NCI-H1436 treated with DMSO at 0.1 percent for 48 hours (cell line): Measurements from ENCODE around the gene SLC12A2.

ENCODE experiments used
- DNase-seq: peaks from one replicate; lab custom pipeline; 2025; lab: John Stamatoyannopoulos, UW

The SLC12A2 gene

DNA sequence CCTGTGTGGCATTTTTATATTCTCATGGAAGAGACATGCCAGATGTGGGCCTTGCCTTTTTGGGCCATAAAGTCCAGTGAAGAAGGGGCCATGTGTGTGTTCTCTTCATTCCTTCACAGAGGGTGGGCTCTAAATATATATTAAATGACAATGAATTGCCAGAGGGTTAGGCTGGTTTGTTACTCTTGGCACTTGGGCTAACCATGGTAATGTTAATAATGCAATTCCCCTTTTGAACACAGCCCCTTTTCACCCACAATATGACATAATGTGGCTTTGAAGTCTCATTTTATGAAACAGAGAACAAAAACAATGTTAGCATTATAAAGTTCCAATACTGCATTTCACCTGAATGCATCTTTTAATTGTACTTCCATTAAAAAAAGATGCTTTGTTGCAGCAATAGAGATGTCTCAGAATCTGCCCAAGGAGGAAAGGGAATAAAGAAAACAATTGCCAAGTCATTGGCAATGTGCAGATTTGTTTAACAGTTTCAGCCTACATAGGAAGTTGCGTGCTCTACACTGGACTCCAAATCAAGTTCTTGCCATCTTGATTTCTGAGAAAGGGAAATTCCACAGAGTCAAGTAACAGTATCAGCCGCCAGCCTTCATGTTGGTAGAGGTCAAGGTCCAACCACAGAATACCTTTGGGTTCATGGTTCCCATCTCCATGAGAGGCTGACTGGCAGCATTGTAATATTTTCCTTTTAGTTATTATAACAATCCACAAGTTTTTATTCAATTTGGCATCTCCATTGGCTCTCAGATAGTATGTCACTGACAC, 141.9 kb downstream of the SLC12A2 start:
- no peak for DNase-seq

DNA sequence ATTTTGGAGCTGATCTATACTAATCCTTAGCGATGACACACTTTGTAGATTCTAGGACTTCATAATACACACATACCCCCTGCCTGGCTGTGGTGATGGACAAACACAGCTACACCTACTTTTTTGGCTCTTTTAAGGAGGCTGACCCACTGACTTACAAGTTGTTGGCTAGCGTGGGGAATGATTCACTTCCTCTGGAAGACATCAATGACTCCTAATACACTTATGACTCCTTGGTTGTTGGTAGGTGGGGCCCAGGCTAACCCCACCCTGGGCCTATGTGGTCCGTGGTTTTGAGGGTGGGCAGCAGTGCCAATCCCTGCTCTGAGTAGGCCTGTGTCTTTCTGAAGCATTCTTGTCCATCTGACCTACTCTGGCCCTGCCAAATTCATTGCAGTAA, 144.4 kb downstream of the SLC12A2 start:
- no peak for DNase-seq

DNA sequence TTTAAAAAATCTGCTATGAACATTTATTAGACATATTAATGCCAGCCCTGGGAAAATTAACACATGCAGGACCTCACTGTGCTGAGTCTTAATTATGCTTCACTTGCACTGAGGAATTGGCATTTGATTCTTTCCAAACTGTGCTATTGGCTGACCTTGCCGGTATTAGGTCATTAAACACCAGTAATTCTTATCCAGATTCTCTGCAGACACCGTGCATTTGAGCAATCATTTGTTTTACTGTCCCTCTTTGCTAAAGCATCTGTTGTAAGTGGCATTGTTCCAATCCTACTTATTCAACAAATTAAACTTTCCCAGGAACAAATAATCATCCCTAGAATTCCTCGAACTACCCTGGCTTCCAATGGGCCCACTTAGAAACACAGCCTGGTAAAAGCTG, 145.0 kb downstream of the SLC12A2 start:
- no peak for DNase-seq

DNA sequence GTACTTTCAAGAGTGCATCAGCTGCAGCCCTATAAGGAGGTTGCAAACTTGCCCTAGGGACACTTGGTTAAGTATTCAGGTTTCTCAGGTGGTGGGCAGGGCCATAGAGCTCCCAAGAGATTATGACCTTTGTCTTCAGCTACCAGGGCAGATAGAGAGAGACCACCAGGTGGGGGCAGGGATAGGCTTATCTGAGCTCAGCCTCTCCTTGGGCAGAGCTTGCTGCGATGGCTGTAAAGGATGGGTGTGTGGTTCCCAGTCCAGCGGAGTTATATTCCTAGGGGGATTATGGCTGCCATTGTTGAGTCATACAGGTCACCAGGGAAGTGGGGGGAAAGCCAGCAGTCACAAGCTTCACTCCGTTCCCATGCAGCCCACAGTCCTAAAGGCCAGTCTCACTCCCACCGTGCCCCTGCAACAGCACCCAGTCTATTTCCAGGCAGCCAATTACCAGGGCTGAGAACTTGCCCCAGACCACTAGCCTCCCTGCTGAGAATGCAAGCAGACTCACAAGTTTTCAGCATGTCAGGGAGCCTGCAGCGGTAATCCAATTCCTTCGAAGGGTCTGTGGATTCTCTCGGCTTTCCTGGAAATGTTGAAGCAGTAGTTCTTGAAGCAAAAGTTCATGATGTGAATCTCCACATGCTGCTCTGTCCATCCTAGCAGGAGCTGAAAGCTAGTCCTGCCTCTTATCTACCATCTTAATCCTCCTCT, 151.5 kb downstream of the SLC12A2 start:
- DNase-seq = no peak

- DNase-seq = no peak
Measured at GRCh38 chr5:128236334-128236733, 152.8 kb downstream of the SLC12A2 start.

DNA sequence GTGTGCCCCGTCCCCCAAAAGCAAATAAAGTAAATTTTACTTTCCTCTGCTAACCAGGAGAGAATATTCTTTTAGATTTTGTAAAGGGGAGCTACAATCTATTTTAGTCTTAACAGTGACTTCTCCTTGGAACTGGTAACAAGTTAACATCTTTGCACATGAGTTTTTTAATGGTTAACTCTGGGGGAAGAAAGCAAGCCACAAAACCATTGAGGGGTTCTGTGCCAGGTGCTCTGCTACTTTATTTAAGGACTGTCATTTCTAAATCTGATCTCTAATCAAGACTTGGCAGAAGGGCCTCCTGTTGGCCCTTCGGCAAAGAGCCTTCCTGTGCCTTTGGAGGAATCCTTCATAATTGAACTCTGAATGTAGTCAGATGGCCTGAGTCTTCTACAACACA, 153.4 kb downstream of the SLC12A2 start:
- no peak for DNase-seq

DNA sequence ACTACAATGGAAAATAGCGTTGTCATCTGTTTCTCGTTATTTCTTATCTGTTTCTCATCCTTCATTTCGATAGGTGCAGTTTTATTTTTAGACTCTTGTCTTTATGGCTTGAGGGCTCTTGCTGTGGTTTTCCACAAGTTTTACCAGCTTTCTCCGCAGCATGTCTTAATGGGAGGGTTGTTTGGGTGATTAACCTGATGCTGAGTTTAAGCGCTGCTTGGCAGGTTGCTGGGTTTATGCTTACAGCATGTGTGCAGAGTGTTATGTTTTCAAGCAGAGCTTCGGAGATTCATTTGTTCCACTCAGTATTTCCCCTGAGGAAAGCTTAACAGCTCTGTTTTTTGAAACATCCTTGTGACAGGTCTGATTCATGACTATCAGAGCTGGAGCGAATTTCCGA, 154.0 kb downstream of the SLC12A2 start:
- DNase-seq = no peak
